ENCODE data around the gene PTPRN2. TPM values are rescaled to one million over a fixed set of nuclear protein-coding genes. Genes with fewer than 3 reads are reported as not detected.

The PTPRN2 gene
- total and polyA plus RNA-seq, 2 of the 8 experiments (the other 6 are each of a cell fraction or from before 2014, with no cell fraction given), result 2.6 to 4.5 TPM

GRCh38 chr7:158056761-158057160, 530.9 kb downstream of the PTPRN2 start (continued):
- no peak for TF ChIP-seq CHD7 (IDR thresholded peaks at IDR 0.05; ENCODE audit: insufficient replicate concordance, low read length)
- no peak for TF ChIP-seq SIRT6 (IDR thresholded peaks at IDR 0.05; ENCODE audit: low read length)
- TF ChIP-seq POLR2AphosphoS5 (IDR thresholded peaks at IDR 0.05; ENCODE audit: low read depth, low read length), result no peak
- no peak for TF ChIP-seq CBX8 (IDR thresholded peaks at IDR 0.05; ENCODE audit: borderline replicate concordance, low read depth, low read length)
- TF ChIP-seq NRF1 (IDR thresholded peaks at IDR 0.05; ENCODE audit: low read depth, low read length), result no peak
- TF ChIP-seq SIN3A (conservative IDR thresholded peaks at IDR 0.05 in 1 of 2, IDR thresholded peaks at IDR 0.05 in 1 of 2; ENCODE audit: low read depth in 1 of 2, low read length in 2 of 2), result no peak
- TF ChIP-seq TCF12 (IDR thresholded peaks at IDR 0.05; ENCODE audit: low read depth, low read length), result no peak
- TF ChIP-seq CTBP2 (IDR thresholded peaks at IDR 0.05; ENCODE audit: borderline replicate concordance, insufficient read depth, insufficient read length, low read length), result no peak
- no peak for TF ChIP-seq EZH2 (IDR thresholded peaks at IDR 0.05; ENCODE audit: low read depth, low read length, severe bottlenecking)
- no peak for TF ChIP-seq MAX (IDR thresholded peaks at IDR 0.05)
- TF ChIP-seq E2F6 (IDR thresholded peaks at IDR 0.05), result no peak

Data from H1 (cell line).